SK-N-DZ (cell line): Measurements from ENCODE around the gene ENPEP.
"Not testable (repeated sequence)": the region's sequence is repeated elsewhere in the genome, so short reads cannot be mapped to it uniquely, and the experiment has no call there.

ENCODE experiments used
- DNase-seq: peaks from one replicate; pipeline ENCODE4 v3.0.0-alpha.2; 2015; ENCODE audit warnings: low spot score

Gene ENPEP

GRCh38 chr4:110518889-110519490, 43.0 kb downstream of the ENPEP start:
- peak; percentile 6 for DNase-seq

GRCh38 chr4:110520886-110521285, 44.9 kb downstream of the ENPEP start:
- DNase-seq = no peak

DNA sequence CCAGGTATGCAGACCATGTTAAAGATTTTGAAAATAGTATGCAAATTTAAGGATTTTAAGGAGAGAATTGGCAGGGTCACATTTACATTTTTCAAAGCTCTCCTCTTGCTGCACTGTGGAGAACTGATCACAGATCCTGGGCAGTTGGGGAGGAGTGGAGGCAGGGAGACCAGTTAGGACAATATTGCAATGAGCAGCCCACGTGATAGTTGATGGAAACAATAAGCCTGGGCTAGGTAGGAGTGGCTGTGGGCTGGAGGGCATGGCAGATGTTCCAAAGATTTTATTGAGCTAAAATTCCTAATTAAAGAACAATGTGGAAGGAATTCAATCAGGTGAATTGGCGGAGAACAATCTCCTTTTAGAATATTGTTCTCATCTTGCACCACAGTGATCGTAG, 50.6 kb downstream of the ENPEP start:
- DNase-seq = no peak

- DNase-seq = no peak
Measured at GRCh38 chr4:110527156-110527555, 51.2 kb downstream of the ENPEP start.

- no peak for DNase-seq
Measured at GRCh38 chr4:110532901-110533589, 57.1 kb downstream of the ENPEP start.

- DNase-seq = no peak
Measured at GRCh38 chr4:110533590-110533910, 57.6 kb downstream of the ENPEP start.

- no peak for DNase-seq
Measured at GRCh38 chr4:110533940-110534339, 58.0 kb downstream of the ENPEP start.

- DNase-seq = no peak
Measured at GRCh38 chr4:110540581-110540980, 64.6 kb downstream of the ENPEP start.

GRCh38 chr4:110540982-110541451, 65.1 kb downstream of the ENPEP start:
- no peak for DNase-seq

GRCh38 chr4:110543577-110543976, 67.6 kb downstream of the ENPEP start:
- no peak for DNase-seq

- DNase-seq = no peak
Measured at GRCh38 chr4:110544594-110544993, 68.6 kb downstream of the ENPEP start.

DNA sequence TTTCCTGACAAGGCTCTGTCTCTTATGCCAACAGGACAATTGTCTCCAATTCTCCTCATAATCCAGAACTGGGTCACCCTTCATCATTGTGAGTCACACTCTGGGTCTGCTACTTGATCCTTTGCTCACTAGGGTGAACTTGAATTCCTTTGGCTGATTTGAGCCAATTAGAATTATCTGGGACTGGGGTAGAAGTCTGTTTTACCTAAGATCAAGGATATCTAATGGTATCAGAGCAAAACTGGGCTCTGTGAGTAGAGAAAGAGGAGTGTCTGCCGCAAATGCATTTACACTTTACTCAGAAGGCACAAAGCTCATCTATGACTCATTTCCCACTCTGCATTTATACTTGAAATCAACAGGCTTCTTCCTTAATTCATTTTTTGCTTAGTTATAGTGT, 74.3 kb downstream of the ENPEP start:
- DNase-seq = no peak

- DNase-seq = no peak
Measured at GRCh38 chr4:110553197-110553596, 77.2 kb downstream of the ENPEP start.

GRCh38 chr4:110567214-110567613, 91.3 kb downstream of the ENPEP start:
- no peak for DNase-seq

- DNase-seq = not testable (repeated sequence)
Measured at GRCh38 chr4:110576696-110577095, 100.7 kb downstream of the ENPEP start.

- DNase-seq = no peak
Measured at GRCh38 chr4:110586131-110586850, 110.3 kb downstream of the ENPEP start.

- DNase-seq = no peak
Measured at GRCh38 chr4:110587666-110588285, 111.8 kb downstream of the ENPEP start.

DNA sequence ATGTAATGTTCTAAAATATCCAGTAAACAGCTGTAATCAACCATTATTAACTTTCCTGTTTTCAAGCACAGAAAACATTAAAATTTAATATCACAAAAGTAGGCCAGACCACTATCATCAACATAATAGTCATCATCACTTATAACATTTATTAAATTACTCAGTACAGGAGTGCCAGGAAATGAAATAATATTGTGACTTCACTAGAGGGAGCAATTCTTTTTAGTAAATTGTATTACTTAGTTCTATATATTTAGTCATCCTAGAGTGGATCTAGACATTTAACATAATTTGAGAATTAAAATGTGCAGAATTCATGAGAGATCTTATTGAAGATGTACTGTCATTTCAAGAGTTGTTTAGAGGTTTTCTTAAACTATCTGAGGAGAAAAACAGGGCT, 113.3 kb downstream of the ENPEP start:
- no peak for DNase-seq

DNA sequence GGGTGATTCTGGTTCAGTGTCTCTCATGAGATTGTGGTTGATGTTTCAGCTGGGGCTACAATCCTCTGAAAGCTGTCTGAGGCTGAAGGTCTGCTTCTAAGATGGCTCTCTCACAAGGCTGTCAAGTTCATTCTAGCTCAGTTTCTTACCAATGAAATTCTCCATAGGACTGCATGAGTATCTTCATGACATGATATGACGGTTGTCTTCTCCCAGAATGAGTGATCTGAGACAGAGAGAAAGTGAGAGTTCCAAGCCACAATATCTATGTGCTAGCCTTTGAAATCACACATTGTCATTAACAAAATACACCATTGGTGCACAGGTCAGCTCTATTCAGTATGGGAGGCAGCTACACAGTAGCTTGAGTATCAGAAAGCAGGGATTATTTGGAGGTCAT, 119.6 kb downstream of the ENPEP start:
- DNase-seq = no peak

- DNase-seq = no peak
Measured at GRCh38 chr4:110596431-110596830, 120.5 kb downstream of the ENPEP start.

- DNase-seq = no peak
Measured at GRCh38 chr4:110597582-110597981, 121.6 kb downstream of the ENPEP start.

- no peak for DNase-seq
Measured at GRCh38 chr4:110602061-110602460, 126.1 kb downstream of the ENPEP start.
